ENCODE measurements around the gene INKA2.

Gene INKA2

DNA sequence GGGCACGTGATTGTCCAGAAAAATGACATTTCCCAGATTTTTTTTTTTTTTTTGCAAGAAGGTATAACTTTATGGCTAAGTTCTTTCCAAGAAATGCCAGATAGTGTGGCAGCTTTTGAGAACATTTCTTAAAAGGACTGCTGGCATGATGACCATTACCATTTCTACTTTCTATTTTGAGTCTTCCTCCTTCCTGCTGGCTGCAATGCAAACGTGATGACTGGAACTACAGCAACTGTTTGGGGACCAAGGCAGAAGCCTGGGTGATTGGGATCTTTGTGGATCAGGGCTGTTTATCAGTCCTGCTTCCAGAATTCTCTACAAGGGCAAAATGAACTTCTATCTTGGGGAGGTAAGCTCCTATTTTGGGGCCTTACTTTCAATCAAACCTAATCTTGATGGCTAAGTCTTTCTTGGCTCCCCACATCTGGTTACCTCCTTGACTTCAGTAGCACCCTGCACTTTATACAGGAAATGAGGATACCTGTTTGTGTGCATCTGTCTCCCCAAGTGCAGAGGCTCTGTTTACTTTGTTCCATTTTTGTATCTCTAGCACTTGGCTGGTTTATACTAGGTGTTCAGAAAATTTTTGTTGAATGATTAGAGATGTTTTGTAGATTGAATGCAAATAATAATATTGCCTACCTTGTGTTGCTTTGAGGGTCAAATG, 12.8 kb upstream of the INKA2 start:
- TF ChIP-seq ZC3H10 (CRISPR knock-in tag; IDR thresholded peaks at IDR 0.05): no peak
- TF ChIP-seq GLIS3 (CRISPR knock-in tag; IDR thresholded peaks at IDR 0.05): no peak
- TF ChIP-seq OSR1 (CRISPR knock-in tag; IDR thresholded peaks at IDR 0.05): no peak
- no peak for ATAC-seq

DNA sequence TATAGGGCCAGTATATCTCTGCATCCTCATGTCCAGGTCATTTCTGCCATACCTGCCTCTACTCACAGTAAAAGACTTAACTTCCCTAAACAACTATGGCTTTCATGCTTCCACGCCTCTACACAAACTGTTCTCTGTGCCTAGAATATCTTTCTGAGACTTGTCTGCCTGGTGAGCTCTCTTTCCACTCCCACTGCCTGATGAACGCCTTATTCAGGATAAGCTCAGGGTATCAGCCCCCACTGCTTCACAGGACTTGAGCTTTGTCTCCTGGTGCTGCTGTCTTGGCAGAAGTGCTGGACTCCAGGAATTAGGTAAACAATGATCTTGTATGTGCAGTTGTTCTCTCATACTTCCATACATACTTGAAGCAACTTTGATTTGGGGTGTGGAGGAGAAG, 11.7 kb upstream of the INKA2 start:
- TF ChIP-seq OSR1 (CRISPR knock-in tag; IDR thresholded peaks at IDR 0.05) (no peak), ISL1 (CRISPR knock-in tag; IDR thresholded peaks at IDR 0.05) (no peak), ZNF565 (CRISPR knock-in tag; conservative IDR thresholded peaks at IDR 0.05; ENCODE audit: low read depth) (no peak), TCF4 (CRISPR knock-in tag; IDR thresholded peaks at IDR 0.05; ENCODE audit: borderline replicate concordance) (no peak), ARNTL (CRISPR knock-in tag; IDR thresholded peaks at IDR 0.05; ENCODE audit: borderline replicate concordance, low read depth) (no peak)
- TF ChIP-seq, protein P1, sequence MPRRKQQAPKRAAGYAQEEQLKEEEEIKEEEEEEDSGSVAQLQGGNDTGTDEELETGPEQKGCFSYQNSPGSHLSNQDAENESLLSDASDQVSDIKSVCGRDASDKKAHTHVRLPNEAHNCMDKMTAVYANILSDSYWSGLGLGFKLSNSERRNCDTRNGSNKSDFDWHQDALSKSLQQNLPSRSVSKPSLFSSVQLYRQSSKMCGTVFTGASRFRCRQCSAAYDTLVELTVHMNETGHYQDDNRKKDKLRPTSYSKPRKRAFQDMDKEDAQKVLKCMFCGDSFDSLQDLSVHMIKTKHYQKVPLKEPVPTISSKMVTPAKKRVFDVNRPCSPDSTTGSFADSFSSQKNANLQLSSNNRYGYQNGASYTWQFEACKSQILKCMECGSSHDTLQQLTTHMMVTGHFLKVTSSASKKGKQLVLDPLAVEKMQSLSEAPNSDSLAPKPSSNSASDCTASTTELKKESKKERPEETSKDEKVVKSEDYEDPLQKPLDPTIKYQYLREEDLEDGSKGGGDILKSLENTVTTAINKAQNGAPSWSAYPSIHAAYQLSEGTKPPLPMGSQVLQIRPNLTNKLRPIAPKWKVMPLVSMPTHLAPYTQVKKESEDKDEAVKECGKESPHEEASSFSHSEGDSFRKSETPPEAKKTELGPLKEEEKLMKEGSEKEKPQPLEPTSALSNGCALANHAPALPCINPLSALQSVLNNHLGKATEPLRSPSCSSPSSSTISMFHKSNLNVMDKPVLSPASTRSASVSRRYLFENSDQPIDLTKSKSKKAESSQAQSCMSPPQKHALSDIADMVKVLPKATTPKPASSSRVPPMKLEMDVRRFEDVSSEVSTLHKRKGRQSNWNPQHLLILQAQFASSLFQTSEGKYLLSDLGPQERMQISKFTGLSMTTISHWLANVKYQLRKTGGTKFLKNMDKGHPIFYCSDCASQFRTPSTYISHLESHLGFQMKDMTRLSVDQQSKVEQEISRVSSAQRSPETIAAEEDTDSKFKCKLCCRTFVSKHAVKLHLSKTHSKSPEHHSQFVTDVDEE (CRISPR knock-in tag; IDR thresholded peaks at IDR 0.05): no peak
- TF ChIP-seq, protein P2, sequence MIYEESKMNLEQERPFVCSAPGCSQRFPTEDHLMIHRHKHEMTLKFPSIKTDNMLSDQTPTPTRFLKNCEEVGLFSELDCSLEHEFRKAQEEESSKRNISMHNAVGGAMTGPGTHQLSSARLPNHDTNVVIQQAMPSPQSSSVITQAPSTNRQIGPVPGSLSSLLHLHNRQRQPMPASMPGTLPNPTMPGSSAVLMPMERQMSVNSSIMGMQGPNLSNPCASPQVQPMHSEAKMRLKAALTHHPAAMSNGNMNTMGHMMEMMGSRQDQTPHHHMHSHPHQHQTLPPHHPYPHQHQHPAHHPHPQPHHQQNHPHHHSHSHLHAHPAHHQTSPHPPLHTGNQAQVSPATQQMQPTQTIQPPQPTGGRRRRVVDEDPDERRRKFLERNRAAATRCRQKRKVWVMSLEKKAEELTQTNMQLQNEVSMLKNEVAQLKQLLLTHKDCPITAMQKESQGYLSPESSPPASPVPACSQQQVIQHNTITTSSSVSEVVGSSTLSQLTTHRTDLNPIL (CRISPR knock-in tag; IDR thresholded peaks at IDR 0.05; ENCODE audit: low read depth): no peak
- no peak for ATAC-seq

DNA sequence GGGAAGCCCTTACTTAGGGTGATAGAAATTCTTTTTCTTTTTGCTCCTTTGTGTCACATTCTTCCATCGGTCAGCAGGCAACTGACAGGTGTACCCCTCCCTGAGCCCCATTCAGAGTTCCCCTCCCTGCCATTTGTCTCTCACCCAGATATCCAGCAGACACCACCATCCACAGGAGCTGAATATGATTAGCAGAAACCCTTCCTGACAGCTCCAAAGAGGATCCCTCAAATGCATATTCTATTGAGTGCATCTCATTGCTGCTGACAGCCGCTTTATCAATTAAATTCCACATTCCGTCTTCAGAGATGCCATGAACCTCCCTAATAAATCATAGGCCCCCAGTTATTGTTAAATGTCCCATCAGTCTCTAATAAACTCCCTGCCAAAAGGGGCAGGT, 10.4 kb upstream of the INKA2 start:
- TF ChIP-seq PPARA (CRISPR knock-in tag; IDR thresholded peaks at IDR 0.05; ENCODE audit: borderline replicate concordance) (no peak), TOX (CRISPR knock-in tag; IDR thresholded peaks at IDR 0.05; ENCODE audit: borderline replicate concordance) (no peak), TCF4 (CRISPR knock-in tag; IDR thresholded peaks at IDR 0.05; ENCODE audit: borderline replicate concordance) (no peak), ESRRG (CRISPR knock-in tag; IDR thresholded peaks at IDR 0.05) (no peak), ZNF70 (CRISPR knock-in tag; IDR thresholded peaks at IDR 0.05) (no peak), RARB (CRISPR knock-in tag; IDR thresholded peaks at IDR 0.05) (no peak), ZC3H10 (CRISPR knock-in tag; IDR thresholded peaks at IDR 0.05) (no peak), ZFP30 (CRISPR knock-in tag; IDR thresholded peaks at IDR 0.05) (no peak)
- TF ChIP-seq, protein P1 (CRISPR knock-in tag; IDR thresholded peaks at IDR 0.05): no peak
- TF ChIP-seq, protein P3, sequence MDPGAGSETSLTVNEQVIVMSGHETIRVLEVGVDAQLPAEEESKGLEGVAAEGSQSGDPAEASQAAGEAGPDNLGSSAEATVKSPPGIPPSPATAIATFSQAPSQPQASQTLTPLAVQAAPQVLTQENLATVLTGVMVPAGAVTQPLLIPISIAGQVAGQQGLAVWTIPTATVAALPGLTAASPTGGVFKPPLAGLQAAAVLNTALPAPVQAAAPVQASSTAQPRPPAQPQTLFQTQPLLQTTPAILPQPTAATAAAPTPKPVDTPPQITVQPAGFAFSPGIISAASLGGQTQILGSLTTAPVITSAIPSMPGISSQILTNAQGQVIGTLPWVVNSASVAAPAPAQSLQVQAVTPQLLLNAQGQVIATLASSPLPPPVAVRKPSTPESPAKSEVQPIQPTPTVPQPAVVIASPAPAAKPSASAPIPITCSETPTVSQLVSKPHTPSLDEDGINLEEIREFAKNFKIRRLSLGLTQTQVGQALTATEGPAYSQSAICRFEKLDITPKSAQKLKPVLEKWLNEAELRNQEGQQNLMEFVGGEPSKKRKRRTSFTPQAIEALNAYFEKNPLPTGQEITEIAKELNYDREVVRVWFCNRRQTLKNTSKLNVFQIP (CRISPR knock-in tag; IDR thresholded peaks at IDR 0.05; ENCODE audit: borderline replicate concordance, low read depth): no peak
- TF ChIP-seq, protein P4, sequence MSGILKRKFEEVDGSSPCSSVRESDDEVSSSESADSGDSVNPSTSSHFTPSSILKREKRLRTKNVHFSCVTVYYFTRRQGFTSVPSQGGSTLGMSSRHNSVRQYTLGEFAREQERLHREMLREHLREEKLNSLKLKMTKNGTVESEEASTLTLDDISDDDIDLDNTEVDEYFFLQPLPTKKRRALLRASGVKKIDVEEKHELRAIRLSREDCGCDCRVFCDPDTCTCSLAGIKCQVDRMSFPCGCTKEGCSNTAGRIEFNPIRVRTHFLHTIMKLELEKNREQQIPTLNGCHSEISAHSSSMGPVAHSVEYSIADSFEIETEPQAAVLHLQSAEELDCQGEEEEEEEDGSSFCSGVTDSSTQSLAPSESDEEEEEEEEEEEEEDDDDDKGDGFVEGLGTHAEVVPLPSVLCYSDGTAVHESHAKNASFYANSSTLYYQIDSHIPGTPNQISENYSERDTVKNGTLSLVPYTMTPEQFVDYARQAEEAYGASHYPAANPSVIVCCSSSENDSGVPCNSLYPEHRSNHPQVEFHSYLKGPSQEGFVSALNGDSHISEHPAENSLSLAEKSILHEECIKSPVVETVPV (CRISPR knock-in tag; IDR thresholded peaks at IDR 0.05): no peak
- ATAC-seq: no peak

DNA sequence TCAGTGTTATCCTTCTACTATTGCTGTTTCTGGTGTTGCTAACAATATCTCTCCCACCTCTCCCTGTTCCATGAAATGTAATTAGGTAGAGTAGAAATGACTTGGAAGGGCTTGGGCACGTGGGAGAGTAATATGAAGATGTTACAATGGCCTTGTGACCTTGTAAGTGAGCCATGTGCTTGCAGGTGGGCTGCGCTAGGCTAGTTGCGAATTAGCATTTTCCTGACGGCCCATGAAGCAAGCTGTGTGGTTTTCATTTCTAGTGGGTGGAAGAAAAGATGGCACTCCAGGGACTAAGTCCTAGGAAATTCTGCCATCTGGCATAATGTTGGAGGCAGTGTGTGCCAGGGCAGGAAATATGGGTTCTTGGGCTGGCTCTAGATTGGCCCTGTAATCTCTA, 8.8 kb upstream of the INKA2 start:
- no peak for ATAC-seq
- TF ChIP-seq OSR1 (CRISPR knock-in tag; IDR thresholded peaks at IDR 0.05) (no peak), ZC3H10 (CRISPR knock-in tag; IDR thresholded peaks at IDR 0.05) (no peak), CSDC2 (CRISPR knock-in tag; IDR thresholded peaks at IDR 0.05) (no peak), BACH2 (CRISPR knock-in tag; IDR thresholded peaks at IDR 0.05; ENCODE audit: borderline replicate concordance) (no peak), ZFP3 (CRISPR knock-in tag; IDR thresholded peaks at IDR 0.05) (no peak), GLIS3 (CRISPR knock-in tag; IDR thresholded peaks at IDR 0.05) (no peak), ZFP30 (CRISPR knock-in tag; IDR thresholded peaks at IDR 0.05) (no peak), ZNF8 (CRISPR knock-in tag; IDR thresholded peaks at IDR 0.05) (no peak), ZNF70 (CRISPR knock-in tag; IDR thresholded peaks at IDR 0.05) (no peak), SNAI2 (CRISPR knock-in tag; IDR thresholded peaks at IDR 0.05) (no peak), RARB (CRISPR knock-in tag; IDR thresholded peaks at IDR 0.05) (no peak), TCF4 (CRISPR knock-in tag; IDR thresholded peaks at IDR 0.05; ENCODE audit: borderline replicate concordance) (no peak), ISL1 (CRISPR knock-in tag; IDR thresholded peaks at IDR 0.05) (no peak)
- TF ChIP-seq, protein P4 (CRISPR knock-in tag; IDR thresholded peaks at IDR 0.05): no peak
- TF ChIP-seq, protein P3 (CRISPR knock-in tag; IDR thresholded peaks at IDR 0.05; ENCODE audit: borderline replicate concordance, low read depth): no peak
